Measurements from ENCODE around the gene TNFRSF14.

Gene TNFRSF14

GRCh38 chr1:2611031-2611501 is 54.9 kb downstream of the TNFRSF14 start:
- in situ Hi-C loops (cut with MboI; ENCODE audit: low sequenced_read_pairs): no loop called here

DNA sequence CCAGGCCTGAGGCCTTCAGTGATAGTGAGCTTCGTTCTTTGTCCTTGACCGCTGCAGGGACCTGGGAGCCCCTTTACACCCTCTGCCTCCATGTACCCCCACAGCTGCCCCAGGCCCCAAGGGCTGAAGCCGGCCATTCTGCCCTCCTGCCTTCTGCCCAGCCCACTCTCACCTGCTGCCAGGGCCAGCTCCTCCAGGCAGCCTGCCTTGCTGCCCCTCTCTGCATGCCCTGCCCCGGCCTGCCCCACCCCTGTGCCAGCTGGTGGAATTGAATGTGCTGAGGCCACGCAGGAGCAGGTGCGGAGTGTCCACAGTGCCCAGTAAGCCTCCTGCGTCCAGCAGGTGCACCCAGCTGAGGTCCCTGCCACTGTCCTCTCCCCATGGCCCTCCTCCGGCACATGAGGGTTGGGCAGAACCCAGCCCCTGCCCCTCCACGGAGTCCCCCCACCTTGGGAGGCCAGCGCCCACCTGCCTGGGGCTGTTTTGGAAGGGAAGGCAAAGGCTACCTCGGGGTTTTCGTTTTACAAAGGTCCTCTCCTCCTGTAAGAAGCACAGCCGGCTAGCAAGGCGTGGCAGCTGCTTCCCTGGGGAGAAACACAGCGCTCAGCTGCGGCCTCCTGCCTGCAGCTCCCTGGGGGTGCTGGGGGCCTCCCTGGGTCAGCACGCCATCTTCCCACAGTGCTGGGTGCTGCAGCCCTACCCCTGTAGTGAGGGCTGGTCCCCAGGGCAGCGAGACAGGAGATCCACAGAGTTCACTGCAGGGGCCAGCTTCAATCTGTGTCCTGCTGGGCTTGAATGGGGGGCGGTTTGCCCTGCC is 55.7 kb downstream of the TNFRSF14 start:
- in situ Hi-C loops (cut with MboI; ENCODE audit: low sequenced_read_pairs): no loop called here

GRCh38 chr1:2612591-2613365 is 56.6 kb downstream of the TNFRSF14 start:
- in situ Hi-C loops (cut with MboI; ENCODE audit: low sequenced_read_pairs): no loop called here

All from HL-60/S4 treated with retinoic acid at 250 ng/mL for 4 days and 3 days (cell line).